GM21526 (cell line): ENCODE results near the gene RAD51AP2.
"Not testable (repeated sequence)": the region's sequence is repeated elsewhere in the genome, so short reads cannot be mapped to it uniquely, and the experiment has no call there.

Experiments
- ATAC-seq: cut with Tn5 transposase; IDR thresholded peaks from one replicate; pipeline ENCODE4 v1.9.1; 2021; ENCODE audit warnings: moderate library complexity; ENCODE audit not compliant: unreplicated experiment, low FRiP score

Gene RAD51AP2

DNA sequence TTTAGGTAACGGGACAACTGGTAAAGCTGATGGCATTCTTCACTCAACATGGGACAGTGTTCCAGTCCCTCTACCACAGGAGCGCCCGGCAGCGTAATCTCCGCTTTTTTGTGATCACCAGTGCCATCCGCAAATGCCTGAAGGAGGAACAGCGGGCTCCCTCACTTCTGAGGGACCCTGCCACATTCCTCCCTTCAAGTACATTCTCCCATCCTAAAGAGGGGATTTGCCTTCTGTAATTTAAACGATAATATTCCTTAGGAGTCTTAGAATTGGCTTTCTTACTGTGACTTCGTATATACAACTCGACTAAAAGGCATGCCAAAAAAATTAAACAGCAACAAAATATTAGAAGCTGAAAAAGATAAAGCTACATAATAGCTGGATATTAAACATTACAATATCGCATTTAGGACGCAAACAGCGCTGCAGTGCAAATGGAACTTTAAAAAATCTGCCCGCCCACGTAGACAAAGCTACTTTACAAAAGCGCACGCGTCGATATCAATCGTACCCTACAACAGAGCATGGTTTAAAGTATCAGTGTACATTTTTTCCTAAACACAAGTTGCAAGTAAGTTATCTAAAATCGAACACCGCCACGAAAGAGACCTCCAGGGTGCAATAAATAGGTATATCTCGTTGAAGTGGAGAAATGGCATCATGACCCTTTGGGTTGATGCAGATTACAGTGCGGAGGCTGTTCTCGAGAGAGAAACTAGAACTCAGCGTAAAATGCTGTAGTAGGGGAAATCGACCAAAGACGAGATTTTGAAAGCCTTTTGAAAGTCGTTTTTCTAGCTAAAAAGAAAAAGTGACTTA lies 20.0 kb upstream of the RAD51AP2 start:
- peak; percentile 52 for ATAC-seq

DNA sequence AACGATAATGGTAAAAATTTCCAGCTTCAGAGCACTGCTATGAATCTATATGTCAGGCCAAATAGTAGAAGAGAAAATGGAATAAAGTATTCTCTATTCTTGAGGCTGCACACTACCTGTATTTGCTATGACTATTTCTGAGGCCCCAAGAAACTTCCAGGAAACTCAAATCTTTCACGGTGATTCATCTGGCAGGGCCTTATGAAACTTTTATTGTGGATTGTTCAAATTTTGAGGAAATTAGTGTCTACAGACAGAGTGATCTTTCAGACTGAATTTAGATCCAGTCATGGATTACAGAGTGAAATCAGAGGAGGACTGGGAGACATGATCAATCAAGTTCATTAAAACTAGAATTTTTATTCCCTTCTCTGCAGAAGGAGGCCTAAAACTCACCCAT lies 18.2 kb upstream of the RAD51AP2 start:
- no peak for ATAC-seq

DNA sequence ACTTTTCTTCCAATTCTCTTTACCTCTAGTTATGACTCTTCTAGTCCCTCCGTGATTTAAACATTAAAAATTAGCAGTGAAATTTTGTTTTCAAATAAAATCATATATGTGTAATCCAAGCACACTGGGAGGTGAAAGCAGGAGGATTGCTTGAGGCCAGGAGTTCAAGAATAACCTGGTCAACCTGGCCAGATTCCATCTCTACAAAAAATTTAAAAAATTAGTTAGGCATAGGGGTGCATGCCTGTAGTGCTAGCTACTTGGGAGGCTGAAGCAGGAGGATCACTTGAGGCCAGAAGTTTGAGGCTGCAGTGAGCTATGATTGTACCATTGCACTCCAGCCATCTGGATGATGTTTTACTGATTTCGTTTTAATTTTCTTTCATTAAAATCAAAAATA lies 15.3 kb upstream of the RAD51AP2 start:
- no peak for ATAC-seq

DNA sequence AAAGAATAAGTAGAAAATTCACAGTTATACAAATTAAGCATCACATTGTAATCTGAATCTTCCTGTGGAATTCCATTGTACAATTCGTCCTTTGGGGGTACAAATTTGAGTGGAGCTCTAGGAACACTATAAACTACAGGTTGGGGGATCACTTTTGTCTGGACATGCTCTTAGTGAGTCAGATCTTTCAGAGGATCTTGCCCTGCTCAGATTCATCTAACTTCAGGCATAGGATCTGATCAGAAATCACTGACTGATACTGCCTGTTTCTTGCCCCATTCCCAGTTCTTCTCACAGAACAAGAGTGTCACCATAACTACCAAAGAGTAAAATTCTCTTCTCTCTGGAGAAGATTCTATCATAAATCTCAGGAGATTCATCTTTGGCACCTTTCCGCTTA lies 11.5 kb upstream of the RAD51AP2 start:
- no peak for ATAC-seq

DNA sequence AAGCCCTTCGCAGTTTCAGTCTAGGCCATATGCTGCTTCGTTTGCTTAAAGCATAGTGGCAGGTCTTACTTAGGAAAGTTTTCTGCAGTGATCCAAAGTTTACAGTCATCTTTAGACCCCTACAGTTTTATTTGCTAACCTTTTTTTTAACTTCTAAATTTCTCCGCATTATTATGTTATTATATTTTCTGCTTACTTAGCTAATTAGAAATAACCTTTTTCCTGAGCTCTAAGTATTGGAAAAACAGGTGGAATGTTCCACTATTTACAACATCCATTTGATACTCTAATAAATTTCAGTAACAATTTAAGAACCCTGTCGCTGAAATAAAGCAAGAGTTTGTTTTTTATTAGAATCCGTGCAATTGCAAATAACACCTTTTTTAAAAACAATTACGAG lies 4.1 kb upstream of the RAD51AP2 start:
- no peak for ATAC-seq

DNA sequence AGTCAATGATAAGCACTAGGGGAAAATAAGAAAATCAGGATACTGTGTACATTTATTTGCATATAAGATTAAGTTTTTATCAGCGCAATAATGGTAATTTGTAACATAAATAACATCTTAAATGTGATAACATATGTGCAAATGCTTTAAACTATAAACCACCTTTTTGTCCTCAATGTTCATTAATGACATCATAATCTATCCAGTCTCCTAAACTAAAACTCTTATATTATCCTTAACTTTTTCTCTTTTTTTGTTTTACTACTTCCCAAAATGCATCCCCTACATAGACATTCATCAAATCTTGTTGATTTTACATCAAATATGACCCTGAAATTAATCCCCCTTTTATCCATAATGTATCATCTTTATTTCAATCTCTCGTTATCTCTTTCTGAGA lies 3.4 kb upstream of the RAD51AP2 start:
- no peak for ATAC-seq

DNA sequence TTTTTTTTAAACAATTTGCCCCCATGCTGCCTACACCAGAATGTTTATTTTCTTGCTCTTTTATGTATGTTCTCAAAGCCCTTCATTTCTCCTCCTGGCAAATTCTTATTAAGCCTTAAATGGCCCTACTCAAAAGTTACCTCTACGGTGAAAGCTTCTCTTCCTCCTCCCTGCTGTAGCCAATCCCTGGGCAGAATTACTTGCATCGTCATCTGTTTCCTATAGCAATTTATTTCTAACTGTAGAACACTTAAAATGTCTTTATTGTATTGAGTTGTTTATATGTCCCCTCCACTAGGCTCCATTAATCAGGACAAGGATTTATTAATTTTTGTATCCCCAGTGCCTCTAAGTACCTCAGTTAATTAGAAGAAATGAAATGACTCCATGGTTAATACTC lies 2.5 kb upstream of the RAD51AP2 start:
- ATAC-seq, result no peak

DNA sequence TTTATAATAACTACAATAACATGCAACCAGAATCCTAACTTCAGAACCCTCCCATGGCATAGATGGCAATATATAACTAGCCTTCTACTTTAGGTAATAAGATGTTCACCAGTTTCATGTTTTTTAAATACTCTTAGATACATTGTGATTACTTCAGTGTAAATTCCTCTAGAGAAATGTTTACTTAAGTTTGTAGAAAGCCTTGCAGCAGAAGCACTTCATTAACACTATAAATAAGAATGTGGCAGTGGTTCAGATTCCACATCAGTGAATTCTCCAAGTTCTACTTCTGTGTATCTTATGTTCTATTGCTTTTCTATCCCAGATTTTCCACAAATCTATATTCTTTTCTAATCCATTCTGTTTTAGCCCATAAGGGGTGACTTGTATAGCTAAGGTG lies 1.2 kb upstream of the RAD51AP2 start:
- no peak for ATAC-seq

DNA sequence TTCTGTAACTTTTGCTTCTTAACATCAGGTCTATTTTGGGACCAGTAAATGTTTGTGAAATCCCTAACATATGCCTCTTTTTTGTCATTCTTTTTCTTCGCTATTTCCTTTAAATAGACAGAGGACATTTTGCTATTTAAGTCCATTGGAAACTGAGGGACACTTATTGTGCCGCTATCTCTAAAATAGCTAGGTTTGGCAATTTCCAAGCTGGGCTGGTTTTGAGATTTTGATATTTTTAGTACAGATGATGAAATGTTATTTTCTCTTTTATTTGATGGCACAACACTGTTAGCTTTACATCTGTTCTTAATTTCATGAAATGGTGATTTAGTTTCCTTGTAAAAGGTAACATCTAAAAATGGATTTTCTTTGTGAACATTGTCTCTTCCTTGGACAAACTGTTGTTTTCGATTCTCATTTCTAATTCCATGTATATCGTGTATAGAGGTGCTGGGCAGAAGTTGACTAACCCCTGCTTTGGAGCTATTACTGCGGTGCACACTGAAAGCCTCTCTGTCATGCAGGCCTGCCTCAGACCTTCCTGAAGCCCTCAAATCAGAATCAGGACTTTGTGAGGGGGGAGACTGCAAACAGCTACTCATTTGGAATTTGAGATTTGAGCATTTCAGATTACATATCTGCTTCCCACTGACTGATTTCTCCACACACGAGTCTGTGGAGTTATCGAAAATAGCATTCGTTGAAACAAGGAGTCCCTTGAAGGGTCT lies 594 bp downstream of the RAD51AP2 start:
- ATAC-seq, result peak; percentile 21

DNA sequence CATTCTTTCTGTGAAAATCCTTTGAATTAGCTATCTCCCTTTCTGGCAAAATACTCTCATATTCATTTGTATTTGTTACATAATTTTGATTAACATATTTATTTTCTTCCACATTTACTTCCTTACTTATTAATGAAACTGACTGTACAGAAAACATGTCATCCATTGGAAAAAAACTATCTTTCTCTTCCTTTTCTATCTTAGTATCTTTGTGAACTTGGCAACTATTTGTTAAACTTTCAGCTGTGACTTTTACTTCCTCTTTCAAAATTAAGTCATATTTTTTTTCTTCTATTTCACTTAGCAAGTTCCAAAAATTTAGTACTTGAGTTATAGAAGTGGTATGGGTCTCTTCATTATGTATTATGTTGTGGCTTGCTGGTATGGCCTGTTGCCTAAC lies 2.6 kb downstream of the RAD51AP2 start:
- peak; percentile 42 for ATAC-seq

DNA sequence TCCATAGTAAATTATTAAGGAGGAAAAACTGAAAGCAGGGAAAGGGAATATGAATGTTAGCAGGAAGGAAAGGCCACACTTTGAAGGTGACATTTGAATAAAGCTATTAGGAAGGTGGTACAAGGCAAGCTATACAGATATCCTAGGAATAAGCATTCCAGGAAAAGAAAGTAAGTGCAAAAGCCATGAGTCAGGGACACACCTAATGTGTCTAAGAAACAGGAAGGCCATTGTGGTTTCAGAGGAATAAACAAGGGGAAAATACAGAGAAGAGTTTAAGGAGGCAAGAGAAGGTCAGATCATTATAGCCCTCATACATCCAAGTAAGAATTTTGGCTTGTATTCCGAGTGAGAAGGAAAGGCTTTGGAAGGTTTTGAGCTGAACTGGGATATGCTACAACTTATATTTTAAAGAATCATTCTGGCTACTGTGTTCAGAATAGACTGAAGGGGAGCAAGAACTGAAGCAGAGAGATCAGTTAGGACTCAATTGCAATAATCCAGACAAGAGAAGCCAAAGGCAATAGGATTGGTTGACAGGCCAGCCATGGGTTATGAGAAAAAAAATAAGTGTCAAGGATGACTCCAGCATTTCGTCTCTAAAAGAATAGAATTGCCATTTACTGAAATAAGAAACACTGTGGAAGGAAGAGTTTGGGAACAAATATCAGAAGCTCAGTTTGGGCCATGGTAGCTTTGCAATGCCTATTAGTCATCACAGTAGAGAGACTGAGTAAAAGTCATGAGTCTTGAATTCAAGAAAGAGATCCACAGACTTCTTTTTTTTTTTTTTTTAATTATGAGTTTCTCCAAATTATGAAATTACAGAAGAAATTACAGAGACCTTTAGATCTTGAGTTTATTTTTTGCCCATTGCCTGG lies 11.3 kb downstream of the RAD51AP2 start:
- ATAC-seq, result no peak

DNA sequence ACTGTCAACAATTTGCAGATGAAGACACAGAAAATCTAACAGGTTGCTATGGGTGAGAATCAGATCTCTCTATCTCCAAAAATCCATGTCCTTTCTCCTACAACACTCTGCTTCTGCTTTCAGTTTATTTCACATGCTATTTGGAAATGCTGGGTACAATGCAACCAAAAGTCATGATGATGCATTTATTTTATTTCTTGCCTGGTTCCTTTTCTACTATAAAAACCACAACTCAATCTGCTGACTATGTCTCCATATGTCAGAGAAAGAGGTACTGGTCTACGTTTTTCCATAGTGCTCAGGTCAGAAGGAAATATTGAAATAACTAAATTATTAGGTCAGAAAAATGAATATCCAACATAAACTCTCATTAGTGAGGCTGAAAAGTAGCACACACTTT lies 20.5 kb downstream of the RAD51AP2 start:
- ATAC-seq, result no peak

DNA sequence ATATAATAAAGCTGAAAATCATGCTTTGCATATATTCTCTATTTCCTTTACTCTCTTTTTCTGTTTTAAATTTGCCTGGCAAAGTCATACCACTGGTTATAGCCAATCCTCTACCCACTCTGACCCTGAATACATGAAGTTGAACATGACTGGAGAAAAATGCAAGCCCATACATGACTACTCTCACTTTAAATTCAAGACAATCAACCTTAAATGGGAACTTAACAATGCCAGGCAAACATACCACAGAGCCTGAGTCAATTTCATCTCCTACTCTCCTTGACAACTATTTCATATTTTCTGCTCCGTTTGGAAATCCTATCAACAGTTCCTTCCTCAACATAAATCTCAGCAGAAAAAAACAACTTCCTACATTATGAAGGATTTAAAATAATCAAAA lies 22.6 kb downstream of the RAD51AP2 start:
- ATAC-seq, result no peak

DNA sequence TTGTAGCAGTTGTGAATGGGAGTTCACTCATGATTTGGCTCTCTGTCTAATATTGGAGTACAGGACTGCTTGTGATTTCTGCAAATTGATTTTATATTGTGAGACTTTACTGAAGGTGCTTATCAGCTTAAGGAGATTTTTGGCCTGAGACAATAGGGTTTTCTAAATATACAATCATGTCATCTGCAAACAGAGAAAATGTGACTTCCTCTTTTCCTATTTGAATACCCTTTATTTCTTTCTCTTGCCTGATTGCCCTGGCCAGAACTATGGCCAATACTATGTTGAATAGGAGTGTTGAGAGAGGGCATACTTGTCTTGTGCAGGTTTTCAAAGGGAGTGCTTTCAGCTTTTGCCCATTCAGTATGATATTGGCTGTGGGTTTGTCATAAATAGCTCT lies 28.1 kb downstream of the RAD51AP2 start:
- ATAC-seq, result not testable (repeated sequence)

DNA sequence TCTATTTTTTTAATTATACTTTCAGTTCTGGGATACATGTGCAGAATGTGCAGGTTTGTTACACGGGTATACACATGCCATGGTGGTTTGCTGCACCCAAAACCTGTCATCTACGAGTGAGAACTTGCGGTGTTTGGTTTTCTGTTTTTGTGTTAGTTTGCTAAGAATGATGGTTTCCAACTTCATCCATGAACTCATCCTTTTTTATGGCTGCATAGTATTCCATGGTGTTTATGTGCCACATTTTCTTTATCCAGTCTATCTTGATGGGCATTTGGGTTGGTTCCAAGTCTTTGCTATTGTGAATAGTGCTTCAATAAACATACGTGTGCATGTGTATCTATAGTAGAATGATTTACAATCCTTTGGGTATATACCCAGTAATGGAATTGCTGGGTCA lies 29.6 kb downstream of the RAD51AP2 start:
- not testable (repeated sequence) for ATAC-seq

DNA sequence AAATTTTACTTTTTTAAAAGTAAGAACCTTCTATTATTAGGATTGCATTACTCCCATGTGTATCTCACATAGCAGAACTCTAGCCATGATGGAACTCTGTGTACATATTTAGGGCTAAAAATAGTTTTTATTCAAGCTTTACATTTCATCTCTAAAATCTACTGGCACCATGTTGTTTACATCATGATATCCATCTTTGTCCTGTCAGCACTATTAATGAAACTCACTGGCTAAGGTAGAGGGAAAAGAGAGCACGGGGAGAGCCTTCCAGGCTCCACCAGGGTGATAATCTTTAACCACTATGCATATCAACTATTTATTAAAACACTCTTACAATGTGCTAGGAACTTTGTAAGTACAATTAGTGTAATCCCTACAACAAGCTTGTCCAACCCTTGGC lies 34.7 kb downstream of the RAD51AP2 start:
- no peak for ATAC-seq

DNA sequence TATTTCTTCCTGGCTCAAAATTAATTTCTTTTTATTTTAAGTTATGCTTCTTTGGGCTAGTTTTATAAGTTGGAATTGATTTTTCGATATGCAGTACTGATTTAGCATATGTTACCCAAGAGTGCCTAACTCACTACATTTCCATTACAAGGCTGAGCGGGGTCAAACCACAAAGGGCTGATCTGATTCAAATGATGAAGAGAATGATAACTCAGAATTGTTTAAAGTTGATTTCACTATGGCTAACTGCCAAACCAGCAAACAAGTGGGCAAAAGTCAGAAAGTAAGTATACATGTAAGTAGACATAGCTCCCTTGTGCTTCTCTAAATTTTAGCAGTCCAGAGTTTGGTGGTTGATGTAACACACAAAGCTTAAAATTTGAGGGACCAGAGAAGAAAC lies 35.6 kb downstream of the RAD51AP2 start:
- no peak for ATAC-seq

DNA sequence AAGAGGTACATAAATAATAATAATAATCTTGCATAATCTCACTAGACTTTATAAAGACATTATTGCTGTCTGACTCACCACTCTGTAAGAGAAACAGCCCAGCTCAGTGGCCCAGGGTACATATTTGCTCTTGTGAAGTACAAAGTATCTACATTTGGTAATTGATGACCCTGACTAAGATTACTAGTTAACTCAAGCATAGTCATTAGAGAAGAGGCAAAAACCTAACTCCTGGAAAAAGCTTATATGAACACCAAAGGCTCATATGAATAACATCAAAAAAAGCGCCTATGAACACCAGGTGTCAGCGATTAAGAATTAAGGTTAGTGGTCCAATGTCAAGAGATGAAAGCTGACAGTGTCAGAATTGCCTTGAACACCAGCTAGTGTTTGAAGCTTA lies 38.4 kb downstream of the RAD51AP2 start:
- ATAC-seq, result no peak

DNA sequence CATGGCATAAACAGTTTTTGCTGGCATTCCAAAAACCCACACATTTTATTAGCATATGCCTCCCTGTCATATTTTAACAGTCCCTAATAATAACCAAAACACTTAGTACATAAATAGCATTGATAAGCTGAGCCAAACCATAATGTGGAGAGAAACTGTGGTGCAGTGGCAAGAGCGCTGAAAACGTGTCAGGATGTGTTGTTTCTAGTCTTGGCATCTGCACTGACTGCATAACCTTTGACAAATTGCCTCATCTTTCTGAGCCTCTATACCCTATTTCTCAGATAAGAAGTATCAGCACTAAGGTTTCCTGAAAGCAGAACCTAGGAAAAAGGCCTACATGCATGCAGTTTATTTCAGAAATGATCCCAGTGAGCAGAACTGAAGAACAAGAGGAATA lies 41.4 kb downstream of the RAD51AP2 start:
- ATAC-seq, result no peak

DNA sequence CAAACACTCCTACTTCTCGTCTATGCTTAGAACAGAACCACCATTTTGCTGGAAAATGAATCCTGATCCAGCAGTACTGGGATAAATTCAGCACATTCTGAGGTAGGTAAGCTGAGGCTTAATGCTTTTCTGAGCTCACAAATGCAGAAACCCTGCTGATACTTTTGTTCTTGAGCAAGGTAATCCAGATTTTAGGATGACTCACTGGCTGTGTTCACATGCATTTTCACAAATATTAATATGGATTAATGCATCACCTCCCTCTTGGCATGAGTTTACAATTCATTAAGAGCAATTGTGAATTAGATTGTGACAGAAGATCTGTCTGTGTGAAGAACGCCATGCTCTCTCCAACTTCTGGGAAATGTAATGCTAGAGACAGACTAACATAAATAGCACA lies 42.2 kb downstream of the RAD51AP2 start:
- no peak for ATAC-seq

DNA sequence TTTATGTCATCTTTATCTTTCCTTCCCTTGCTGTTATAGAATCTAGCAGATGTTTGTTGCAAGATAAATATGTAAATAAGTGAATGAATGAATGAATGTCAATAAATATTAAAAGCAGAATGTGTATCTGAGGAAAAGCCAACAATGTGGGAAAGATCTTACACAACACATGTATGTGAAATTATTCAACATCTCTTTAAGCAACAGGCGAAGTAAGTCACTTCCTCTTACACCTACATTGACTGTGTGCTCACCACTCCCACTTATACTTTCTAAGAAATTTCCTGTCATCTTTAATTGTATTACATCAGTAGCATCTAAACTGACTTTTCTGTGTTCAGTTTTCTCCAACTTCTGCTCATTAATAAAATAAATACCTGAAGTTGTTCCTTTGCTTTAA lies 43.0 kb downstream of the RAD51AP2 start:
- no peak for ATAC-seq
